NT2/D1 (cell line): ENCODE measurements around the gene NIPBL.
"Not testable (repeated sequence)": the region's sequence is repeated elsewhere in the genome, so short reads cannot be mapped to it uniquely, and the experiment has no call there.

Source experiments
- SUZ12 ChIP-seq: IDR thresholded peaks from 2 replicates; pipeline ENCODE4 v1.6.1; 2011; ENCODE audit not compliant: insufficient read length, insufficient read depth; ENCODE audit errors: extremely low read depth
- ZNF274 ChIP-seq: IDR thresholded peaks from 2 replicates; pipeline ENCODE4 v1.6.1; 2011; ENCODE audit warnings: mild to moderate bottlenecking, low read depth, low read length

DNA sequence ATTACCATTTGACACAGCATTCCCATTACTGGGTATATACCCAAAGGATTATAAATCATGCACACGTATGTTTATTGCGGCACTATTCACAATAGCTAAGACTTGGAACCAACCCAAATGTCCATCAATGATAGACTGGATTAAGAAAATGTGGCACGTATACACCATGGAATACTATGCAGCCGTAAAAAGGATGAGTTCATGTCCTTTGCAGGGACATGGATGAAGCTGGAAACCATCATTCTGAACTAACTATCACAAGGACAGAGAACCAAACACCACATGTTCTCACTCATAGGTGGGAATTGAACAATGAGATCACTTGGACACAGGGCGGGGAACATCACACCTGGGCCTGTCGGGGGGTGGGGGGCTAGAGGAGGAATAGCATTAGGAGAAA is 23.7 kb upstream of the NIPBL start:
- not testable (repeated sequence) for TF ChIP-seq SUZ12, ZNF274
